ENCODE measurements around the gene PDIA5.
"Not testable (repeated sequence)": the region's sequence is repeated elsewhere in the genome, so short reads cannot be mapped to it uniquely, and the experiment has no call there.

Gene PDIA5

DNA sequence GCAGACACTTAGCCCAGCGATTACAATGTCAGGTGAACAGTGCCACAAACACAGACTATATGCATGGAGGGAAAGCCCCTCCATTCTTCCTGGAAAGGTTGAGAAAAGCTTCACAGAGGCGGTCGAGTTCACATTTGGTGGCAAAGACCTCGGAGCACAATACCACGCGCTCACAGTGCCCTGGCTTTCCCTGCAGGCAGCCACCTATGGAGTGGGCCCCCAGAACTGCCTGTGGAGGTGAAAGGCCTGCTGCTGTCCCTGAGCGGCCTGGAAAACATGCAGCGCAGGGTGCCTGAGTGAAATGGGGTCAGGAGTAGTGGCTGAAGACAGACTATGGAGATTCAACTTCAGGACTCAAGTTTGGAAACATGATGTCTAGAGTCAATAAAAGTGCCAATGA, 26.9 kb downstream of the PDIA5 start:
- no peak for DNase-seq

DNA sequence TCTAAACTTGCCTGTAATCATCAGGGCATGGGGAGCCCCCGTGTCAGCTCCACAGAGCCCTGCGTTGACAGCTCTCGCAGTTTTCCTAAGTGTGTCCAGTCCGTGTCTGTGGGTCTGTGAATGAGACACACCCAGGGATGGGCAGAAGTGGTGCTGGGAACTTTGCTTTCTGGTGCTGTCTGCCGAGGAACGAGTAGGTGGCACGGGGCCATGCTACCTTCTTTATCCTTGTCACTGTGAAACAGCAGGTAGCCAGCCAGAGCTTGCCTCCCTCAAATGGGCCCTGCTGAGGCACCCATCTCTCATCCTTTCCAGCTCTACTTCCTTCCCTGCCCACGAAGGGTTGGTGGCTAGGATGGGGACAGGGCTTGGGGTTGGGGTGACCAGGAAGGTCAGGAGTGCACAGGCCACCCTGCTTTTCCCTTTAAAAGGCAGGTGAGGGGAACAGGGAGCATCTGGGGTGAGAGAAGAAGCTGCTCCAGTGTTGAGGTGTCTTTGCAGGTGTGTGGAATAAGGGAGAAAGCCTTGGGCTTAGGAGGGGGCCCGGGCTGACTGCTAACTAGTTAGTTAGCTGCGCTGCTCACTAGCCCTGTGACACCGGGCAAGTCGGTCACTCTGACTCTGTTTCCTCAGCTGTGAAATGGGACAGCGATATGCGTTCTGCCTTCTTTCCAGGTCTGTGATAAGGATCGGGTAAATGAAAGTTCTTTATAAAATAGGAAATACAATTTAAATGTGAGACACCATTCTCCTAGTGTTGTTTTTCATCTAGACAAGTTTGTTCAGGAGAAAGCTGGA, 27.9 kb downstream of the PDIA5 start:
- DNase-seq: no peak

DNA sequence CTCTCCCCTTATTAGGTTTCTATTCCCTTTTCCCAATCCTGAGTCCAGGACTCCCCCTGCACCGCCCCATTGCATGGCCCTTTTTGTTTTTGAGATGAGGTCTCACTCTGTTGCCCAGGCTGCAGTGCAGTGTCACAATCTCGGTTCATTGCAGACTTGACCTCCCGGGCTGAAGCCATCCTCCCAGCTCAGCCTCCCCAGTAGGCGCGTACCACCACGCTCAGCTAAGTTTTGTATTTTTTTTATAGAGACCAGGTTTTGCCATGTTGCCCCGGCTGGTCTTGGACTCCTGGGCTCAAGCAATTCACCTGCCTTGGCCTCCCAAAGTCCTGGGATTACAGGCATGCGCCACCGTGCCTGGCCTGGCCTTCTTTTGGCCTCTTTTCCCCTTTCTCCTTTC, 29.3 kb downstream of the PDIA5 start:
- DNase-seq: no peak

GRCh38 chr3:123096731-123097130, 29.9 kb downstream of the PDIA5 start:
- no peak for DNase-seq

DNA sequence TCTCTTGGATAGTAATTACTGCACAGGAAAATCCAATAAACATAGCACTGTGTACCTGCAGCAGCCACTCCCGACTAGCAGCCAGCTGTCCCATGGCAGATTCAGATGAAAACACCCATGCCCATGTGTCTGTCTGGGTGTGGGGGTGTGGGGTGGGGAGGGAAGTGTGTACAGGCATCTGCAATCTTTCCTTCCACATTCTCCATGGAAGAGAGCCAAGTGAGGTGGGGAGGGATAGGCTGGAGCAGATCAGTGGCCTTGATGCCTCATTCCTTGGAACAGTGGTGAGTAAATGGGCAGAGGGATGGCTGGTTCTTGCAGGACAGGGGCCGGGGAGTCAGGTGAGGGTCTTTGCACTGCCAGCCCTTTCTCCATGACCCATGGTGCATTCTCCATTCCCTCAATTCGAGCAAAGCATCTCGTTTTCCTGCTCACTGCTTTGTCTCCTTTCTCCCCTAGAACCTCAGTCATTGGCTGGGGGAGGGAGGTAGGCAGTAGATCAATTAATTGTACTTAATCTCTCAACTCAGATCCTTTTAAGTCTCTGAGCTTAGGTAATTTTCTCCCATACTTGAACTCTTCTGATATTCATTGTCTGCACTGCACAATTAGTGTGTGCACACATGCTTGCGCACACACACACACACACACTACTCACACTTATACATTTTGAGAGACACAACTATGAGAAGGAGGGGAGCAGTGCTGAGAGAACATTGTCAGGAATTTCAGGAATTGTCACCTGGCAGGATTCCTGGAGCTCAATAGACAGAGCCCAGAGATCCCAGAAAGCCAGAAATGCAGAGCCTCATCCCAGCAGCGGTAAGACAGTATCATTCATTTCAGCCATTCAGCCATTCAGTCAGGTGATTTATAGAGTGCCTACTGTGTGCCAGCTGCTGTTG, 31.9 kb downstream of the PDIA5 start:
- DNase-seq: peak; percentile 28

DNA sequence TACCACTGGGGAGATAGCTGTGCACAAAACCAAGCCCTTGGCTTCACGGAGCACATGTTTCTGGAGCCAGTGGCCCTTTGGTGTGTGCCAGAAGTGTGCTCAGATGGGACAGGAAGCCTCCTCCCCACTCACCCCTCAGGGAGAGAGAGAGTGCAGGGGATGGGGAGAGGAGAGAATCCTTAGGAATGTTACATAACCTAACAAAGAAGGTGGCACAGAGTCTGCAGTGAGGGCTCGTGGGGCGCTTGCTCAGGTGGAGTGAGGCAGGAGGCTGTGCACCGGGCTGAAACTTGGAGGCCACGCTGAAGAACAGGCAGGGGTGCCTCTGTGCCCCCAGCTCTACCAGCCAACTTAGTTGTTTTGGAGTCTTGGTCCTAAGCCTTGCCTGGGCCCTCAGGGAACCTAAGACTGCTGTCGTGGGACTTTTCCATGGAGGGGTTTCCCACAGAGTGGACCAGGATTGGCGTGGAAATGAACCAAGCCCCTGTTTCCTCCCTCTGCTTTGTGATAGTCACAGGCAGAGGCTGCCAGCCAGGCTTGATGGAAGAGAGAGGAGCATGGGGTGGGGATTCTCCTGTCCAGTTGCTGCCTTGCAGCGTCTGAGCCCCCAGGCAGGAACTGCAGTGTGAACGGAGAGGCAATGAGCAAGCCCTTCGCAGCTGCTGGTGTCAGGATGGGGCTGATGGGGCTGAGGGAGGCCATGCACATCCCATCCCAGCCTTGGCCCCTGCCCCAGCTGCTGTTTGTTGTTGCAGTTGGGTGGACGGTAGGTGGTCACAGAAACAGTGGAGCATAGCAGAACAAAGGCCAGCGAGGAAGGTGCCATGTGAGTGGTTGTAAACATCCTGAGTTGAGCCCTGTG, 32.7 kb downstream of the PDIA5 start:
- no peak for DNase-seq

GRCh38 chr3:123100193-123100776, 33.5 kb downstream of the PDIA5 start:
- no peak for DNase-seq

- DNase-seq: no peak
These were observed 35.4 kb downstream of the PDIA5 start for GRCh38 chr3:123102249-123102648.

GRCh38 chr3:123102826-123103225, 36.0 kb downstream of the PDIA5 start:
- no peak for DNase-seq

- peak; percentile 73 for DNase-seq
These were observed 37.7 kb downstream of the PDIA5 start for GRCh38 chr3:123104550-123104949.

GRCh38 chr3:123105201-123106189, 38.7 kb downstream of the PDIA5 start:
- no peak for DNase-seq

- no peak for DNase-seq
These were observed 43.6 kb downstream of the PDIA5 start for GRCh38 chr3:123110282-123110975.

DNA sequence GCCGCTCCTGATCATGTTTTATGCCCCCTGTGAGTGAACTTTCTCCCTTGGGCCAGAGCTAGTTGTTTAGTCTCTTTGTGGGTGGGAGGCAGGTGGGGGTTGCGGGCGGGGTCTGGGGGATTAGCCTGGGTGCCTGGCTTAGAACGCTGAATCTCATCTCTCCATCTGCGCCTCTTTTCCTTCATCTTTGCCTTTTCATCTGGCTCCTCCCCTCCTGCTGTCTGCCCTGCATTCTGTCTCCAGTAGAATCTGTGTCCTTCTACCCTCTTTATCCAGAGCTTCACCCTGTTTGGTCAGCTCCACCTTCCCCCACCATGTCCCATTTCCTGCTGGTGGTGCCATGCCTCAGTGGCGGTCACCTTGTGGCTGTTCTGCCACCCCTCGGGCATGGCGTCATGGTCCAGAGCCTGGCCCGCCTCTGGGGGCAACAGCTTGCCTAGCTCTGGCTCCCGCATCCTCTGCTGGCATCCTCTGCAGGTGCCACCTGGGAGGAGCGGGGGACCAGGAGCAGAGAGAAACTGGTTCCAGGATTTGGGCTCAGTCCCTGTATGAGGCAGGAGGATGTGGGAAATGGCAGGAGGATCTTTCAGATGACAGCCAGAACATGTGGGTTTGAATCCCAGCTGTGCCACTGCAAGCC, 44.3 kb downstream of the PDIA5 start:
- DNase-seq: no peak

DNA sequence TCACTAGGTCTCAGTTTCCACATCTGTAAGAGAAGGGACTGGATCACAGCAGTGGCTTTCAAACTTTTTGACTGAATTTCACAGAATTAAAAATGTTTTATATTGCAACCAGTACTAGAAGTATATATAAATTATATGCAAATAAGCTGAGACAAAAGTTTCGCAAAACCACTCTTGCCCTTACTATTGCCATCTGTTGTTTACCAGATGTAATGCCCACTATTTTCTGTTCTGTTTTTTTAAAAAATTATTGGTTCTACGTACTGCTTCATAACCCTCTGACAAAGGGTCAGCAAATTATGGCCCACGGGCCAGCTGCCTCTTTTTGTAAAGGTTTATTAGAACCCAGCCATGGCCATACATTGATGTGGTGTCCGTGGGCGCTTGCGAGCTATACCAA, 44.8 kb downstream of the PDIA5 start:
- DNase-seq: no peak

DNA sequence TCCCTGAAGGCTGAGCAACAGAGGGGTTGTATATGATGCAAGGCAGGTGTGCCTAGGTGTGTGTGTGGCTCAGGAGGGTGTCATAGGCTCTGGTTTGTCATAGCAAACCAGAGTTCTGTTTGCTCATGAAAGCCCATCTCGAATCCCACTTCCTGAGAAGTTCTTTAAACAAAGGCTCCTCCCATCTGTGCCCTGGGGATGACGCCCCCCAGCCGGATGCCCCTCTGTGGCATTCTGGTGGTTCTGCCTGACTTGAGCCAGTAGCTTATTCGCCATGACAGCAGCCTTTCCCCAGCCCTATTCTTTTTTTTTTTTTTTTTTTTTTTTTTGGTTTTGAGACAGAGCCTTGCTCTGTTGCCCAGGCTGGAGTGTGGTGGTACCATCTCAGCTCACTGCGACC, 45.4 kb downstream of the PDIA5 start:
- no peak for DNase-seq

DNA sequence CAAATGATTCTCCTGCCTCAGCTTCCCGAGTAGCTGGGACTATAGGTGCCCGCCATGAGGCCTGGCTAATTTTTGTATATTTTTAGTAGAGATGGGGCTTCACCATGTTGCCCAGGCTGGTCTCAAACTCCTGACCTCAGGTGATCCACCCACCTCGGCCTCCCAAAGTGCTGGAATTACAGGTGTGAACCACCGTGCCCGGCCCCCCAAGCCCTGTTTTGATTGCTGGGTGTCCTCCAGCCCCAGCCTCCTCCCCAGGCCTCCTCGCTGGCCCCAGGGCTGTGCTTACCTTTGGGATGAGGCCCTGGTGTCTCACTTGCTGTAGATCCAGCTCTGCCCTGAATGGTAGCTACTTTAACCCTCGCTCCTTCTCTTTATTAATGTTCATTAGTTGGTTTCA, 45.8 kb downstream of the PDIA5 start:
- DNase-seq: not testable (repeated sequence)

GRCh38 chr3:123113889-123114450, 47.1 kb downstream of the PDIA5 start:
- no peak for DNase-seq

DNA sequence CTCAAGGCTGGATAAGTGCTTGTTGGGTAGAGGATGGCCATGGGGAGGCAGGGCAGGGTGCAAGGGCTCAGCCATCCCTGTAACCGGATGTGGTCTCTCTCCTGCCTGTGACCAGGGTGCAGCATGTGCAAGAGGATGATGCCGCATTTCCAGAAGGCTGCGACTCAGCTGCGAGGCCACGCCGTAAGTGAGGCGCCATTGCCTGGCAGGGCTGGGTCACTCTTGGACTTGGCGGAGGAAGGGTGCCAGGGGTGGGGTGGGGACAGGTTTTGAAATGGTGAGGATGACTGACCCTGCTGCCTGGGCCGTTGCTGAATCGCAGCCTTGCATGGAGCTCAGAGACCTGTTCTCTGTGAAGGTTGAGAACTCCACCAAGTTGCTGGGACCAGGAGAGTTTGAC, 49.3 kb downstream of the PDIA5 start:
- no peak for DNase-seq

GRCh38 chr3:123119388-123119787, 52.6 kb downstream of the PDIA5 start:
- DNase-seq: no peak

GRCh38 chr3:123119802-123120201, 53.0 kb downstream of the PDIA5 start:
- DNase-seq: no peak

All from fibroblast of skin of back (primary cell).